HG02885 (cell line): ENCODE data around the gene GABARAPL2.
"Not testable (repeated sequence)": the region's sequence is repeated elsewhere in the genome, so short reads cannot be mapped to it uniquely, and the experiment has no call there.

Experiments used
- ATAC-seq: cut with Tn5 transposase; IDR thresholded peaks from one replicate; pipeline ENCODE4 v1.9.1; 2021; ENCODE audit warnings: mild to moderate bottlenecking; ENCODE audit not compliant: unreplicated experiment, poor library complexity

GABARAPL2 gene

GRCh38 chr16:75588716-75589115 is 22.5 kb downstream of the GABARAPL2 start:
- ATAC-seq = no peak

GRCh38 chr16:75589306-75589705 is 23.1 kb downstream of the GABARAPL2 start:
- no peak for ATAC-seq

- no peak for ATAC-seq
These were observed 25.0 kb downstream of the GABARAPL2 start for GRCh38 chr16:75590920-75591843.

DNA sequence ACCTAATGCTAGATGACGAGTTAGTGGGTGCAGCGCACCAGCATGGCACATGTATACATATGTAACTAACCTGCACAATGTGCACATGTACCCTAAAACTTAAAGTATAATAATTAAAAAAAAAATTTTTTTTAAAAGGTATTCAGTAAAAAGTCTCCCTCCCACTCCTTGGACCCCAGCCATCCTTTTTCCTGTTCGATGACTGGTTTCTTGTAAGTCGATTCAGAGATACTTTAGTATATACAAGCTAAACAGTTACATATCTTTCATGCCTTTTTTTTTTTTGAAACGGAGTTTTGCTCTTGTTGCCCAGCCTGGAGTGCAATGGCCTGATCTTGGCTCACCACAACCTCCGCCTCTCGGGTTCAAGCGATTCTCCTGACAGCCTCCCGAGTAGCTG is 25.7 kb downstream of the GABARAPL2 start:
- ATAC-seq = not testable (repeated sequence)

DNA sequence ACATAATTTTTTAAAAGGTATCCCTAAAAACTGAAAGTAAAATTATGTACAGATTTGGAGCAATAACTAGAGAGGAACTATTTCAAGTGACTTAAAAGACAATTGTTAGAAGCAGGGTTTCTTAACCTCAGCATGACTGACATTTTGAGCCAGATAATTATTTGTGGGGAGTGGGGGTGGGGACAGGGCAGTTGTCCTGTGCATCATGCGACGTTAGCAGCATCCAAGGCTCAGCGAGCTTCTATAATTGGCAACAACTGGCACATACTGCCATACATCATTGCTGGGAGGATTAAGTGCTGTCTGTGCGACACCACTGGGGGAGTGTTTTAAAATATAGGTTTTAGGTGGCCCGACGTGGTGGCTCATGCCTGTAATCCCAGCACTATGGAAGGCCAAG is 27.1 kb downstream of the GABARAPL2 start:
- ATAC-seq = no peak

DNA sequence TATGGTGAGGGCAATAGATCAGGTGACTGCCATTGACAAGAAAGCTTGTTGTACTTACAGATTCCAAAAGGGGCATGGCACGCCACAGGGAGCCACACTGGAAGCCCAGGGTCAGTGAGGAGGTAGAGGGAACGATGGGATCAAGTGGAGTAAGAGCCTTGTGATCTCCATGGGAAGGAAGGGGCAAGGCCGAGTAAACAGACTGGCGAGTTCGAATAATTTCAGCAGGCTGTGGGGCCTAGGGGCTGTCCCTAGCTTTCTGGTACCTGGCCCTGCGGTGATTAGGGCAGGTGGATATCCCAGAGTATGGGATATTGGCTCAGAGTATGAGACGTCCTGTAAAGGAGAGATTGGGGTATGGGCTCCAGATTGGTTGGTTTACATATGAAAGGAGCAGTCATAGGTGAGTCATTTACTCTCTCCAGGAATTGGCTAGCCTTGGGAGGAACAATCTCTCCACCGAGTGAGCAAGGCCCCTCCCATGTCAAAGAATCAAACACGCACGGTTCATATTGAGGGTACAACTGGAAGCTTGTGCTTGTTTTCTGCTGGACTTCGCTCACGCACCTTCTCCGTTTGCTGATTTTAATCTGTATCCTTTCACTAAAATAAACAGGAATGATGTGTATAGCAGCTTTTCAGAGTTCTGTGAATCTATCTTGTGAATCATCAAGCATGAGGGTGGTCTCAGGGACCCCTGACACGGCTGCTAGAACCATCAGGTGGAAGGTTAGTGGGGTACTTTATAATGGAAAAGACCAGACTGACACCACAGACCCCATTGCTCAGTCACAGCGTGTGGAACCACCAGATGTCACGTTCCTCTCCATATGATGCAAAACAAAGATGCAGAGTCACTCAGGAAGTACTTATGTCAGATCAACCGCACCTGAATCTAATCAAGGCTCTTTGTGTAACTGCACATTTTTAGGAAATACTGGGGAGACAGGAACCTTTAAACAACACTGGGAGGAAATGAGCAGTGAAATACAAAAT is 27.9 kb downstream of the GABARAPL2 start:
- no peak for ATAC-seq

DNA sequence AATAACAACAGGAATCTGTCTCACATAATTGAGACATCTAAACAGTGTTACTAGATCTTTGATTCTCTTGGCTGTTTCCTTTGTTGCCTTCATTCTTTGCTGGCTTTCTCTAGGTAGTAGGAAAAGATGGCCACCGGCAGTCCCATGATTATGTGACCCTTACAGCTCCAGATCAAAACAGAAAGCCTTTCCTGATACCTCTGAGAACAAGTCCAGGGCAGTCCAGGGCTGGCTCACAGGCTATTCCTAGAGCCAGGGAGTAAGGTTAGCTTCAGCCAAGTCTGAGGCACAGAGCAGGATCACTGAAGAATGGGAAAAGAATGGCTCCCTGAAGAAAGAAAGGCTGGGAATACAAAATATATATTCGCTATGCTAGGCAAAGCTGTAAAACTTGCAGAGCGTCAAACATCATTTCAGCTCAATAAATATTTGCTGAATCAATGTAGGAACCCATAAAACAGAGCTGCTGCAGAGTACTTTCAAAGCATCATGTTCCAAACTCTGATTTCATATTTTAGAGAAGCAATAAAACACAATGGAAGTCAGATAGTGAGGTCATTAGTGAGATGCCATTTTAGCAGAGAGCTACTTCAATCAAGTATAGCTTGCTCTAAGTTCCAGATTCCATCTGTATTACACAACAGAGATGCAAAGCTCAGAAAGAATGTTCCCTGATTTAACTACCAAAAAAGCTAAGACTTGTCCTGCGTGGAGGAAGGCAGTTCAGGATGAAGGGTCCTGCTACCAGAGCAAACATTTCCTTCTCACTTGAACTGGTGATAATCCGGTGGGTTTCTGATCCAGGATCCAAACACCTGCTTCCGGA is 33.5 kb downstream of the GABARAPL2 start:
- ATAC-seq = no peak

- no peak for ATAC-seq
These were observed 37.1 kb downstream of the GABARAPL2 start for GRCh38 chr16:75603241-75603640.

DNA sequence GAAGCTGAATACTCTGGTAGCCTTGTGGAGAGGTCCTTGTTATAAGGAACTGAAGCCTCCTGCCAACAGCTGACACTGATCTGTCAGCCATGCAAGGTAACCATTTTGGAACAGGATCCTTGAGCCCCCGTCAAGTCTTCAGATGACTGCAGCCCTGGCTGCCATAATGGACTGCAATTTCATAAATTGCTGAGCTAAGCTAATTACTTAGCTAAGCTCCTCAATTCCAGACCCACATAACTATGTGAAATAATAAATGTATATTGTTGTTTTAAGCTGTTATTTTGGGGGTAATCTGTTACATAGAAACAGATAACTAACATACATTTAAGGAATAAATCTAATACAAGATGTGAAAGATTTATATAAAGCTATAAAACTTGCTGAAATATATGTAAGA is 40.3 kb downstream of the GABARAPL2 start:
- no peak for ATAC-seq

DNA sequence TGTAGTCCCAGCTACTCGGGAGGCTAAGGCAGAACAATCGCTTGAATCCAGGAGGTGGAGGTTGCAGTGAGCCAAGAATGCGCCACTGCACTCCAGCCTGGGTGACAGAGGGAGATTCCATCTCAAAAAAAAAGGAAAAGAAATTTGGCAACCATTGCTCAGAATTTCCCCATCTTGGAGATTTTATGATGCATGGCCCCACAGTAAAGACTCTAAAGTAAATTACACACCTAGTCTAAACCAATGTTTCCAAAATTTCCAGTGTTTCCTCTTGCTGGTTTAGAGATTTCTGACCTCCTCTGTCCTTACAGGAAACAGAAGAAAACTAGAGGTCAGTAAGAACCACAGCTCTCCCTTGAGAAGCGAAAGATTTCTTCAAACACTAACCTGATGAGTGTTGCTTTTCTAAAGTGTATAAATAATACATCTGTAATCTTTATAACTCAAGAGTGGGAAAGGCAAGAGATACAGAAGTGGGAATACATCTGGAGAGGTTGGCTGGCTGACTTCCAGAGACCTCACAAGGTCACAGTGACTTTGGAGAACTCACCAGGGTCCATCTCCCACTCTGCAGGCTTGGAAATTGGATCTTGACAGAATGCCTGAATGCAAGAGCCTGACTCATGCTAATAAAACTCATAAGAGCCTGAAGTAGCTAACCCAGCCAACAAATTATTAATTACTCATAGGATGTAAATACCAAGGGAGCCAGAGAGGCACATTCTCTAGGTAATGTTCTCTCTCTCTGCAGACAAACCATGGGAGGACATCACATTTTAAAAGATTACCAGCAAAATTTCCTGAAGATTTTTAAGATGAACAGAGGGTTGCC is 48.1 kb downstream of the GABARAPL2 start:
- ATAC-seq = no peak

DNA sequence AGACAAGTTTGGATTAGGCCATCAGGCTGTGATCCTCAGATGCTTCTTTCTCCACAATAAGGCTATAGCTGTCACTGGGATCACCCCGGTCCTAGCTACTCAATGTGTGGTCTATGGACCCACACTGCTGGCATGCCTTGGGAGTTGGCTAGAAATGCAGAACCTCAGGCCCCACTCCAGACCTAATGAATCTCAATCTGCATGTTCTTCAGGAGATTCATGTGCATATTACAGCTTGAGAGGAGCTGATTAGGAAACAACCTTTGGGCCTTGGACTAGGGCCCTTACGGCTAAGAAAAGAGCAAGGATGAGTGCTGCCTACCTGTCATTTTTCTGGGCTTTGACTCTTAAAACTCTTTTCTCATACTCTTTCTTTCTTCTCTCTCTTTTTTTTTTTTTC is 49.4 kb downstream of the GABARAPL2 start:
- ATAC-seq = no peak

DNA sequence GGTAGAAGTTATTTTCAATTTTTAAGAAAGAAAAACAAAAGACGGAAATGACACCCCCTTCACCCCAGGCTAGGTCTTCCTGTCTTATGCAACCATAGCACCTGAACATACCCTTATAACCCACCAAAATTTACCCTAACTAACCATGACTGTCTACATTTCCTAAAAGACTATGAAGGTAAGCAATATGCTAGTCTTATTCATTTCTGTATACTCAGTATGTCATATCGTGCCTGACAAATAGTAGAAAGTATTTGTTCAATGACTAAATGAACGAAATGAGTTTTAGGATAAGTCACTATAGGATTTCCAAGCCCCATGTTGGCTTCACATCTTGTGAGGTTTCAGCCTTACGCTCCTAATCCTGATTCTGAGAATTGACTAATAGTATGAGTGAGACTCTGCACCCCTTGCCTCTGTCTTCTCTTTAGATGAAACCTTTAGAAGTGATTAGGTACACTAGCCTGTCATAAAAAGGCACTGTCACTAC is 50.4 kb downstream of the GABARAPL2 start:
- peak; percentile 69 for ATAC-seq

DNA sequence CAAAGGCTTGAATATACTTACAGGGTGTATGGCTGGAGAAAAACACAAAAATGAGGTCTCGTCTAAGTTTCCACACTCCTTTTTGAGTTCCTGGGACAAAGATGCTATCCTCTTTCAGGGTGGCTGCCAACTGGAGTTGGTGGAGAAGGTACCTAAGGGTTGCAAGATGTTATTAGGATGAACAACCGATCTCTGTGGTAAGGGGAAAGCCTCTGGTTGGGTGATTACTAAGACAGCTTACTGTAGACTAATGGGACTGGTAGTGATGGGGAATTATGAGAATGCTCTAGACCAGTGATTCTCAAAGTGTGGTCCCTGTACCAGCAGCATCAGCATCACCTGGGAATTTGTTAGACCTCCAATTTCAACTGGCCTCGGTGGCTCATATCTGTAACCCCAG is 50.9 kb downstream of the GABARAPL2 start:
- ATAC-seq = no peak

DNA sequence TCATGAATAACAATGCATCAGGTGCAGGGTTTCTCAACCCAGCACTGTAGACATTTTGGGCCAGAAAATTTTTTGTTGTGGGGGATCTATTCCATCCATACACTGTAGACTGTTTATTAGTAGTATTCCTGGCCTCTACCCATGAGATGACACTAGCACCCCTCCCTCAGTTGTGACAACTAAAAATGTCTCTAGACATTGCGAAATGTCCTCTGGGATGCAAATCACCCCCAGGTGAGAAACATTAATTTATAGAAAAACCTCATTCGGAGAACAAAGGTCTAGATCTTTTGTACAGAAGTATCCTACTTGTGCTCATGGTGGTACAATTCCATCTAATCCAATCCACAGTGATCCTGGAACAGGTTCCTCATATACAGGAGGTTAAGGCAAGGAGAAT is 52.6 kb downstream of the GABARAPL2 start:
- ATAC-seq = no peak

GRCh38 chr16:75620326-75621169 is 54.4 kb downstream of the GABARAPL2 start:
- ATAC-seq = no peak

GRCh38 chr16:75621170-75621477 is 54.9 kb downstream of the GABARAPL2 start:
- no peak for ATAC-seq

GRCh38 chr16:75622761-75623605 is 56.8 kb downstream of the GABARAPL2 start, which contains the start of gene ADAT1:
TSS of gene ADAT1 (minus strand) at chr16:75623281. CDS start at chr16:75620799, 2,482 bp downstream.
- peak; percentile 92 for ATAC-seq
